SU-DHL-6 (cell line): ENCODE data around the gene AGRP.

ENCODE experiments used
- CTCF ChIP-seq: fragments of 200-600 bp; sonication (generic); IDR thresholded peaks from one replicate; pipeline ENCODE4 v1.5.1; 2017; ENCODE audit warnings: antibody characterized with exemption, mild to moderate bottlenecking, low read length, moderate library complexity; ENCODE audit not compliant: insufficient read depth, poor library complexity, severe bottlenecking
- EZH2phosphoT487 ChIP-seq: fragments of 200-600 bp; sonication (generic), shearing (Covaris generic); conservative IDR thresholded peaks from 2 replicates; pipeline ENCODE4 v1.6.1; 2018; ENCODE audit warnings: mild to moderate bottlenecking, antibody characterized with exemption, low read length, moderate library complexity, mixed read lengths

- no peak for TF ChIP-seq CTCF
- no peak for TF ChIP-seq EZH2phosphoT487
Observed at GRCh38 chr16:67462279-67462655, 21.1 kb downstream of the AGRP start.
